ENCODE results near the gene NOC3L.

NOC3L gene

GRCh38 chr10:94409021-94409657 lies 46.4 kb upstream of the NOC3L start:
- Histone ChIP-seq H3K4me2 (ENCODE audit: low read length) (no peak overlapping the region), H4K20me1 (ENCODE audit: control insufficient read depth, insufficient read depth, low read depth, low read length) (no peaks in the 10 kb centered on the region), H3K9me3 (ENCODE audit: control insufficient read depth, insufficient read depth, low read length) (no peaks in the 10 kb centered on the region), H3K27ac (ENCODE audit: low read depth, low read length) (no peak overlapping the region), H3K36me3 (ENCODE audit: control insufficient read depth, low read length) (no peaks in the 10 kb centered on the region), H3K4me3 (ENCODE audit: low read length) (no peak overlapping the region), H3K4me1 (ENCODE audit: control insufficient read depth, low read length) (peaks cover 8% of the 10 kb centered on the region), H3F3A (ENCODE audit: control insufficient read depth, insufficient read depth) (peaks cover 4% of the 10 kb centered on the region; the same call in 1 of the 2 replicates), H3K79me2 (ENCODE audit: control insufficient read depth, low read length) (peaks cover 63% of the 10 kb centered on the region), H3K27me3 (ENCODE audit: control insufficient read depth, low read length) (peaks cover 8% of the 10 kb centered on the region; the same call in 1 of the 2 replicates), H3K9me2 (replicated peaks; ENCODE audit: control insufficient read depth, low read length) (no peaks in the 10 kb centered on the region)
- no peak for TF ChIP-seq EZH2phosphoT487 (IDR thresholded peaks at IDR 0.05; ENCODE audit: borderline replicate concordance, low read length)
- TF ChIP-seq, protein P1, sequence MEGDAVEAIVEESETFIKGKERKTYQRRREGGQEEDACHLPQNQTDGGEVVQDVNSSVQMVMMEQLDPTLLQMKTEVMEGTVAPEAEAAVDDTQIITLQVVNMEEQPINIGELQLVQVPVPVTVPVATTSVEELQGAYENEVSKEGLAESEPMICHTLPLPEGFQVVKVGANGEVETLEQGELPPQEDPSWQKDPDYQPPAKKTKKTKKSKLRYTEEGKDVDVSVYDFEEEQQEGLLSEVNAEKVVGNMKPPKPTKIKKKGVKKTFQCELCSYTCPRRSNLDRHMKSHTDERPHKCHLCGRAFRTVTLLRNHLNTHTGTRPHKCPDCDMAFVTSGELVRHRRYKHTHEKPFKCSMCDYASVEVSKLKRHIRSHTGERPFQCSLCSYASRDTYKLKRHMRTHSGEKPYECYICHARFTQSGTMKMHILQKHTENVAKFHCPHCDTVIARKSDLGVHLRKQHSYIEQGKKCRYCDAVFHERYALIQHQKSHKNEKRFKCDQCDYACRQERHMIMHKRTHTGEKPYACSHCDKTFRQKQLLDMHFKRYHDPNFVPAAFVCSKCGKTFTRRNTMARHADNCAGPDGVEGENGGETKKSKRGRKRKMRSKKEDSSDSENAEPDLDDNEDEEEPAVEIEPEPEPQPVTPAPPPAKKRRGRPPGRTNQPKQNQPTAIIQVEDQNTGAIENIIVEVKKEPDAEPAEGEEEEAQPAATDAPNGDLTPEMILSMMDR (IDR thresholded peaks at IDR 0.05; ENCODE audit: low read depth, low read length, poor library complexity, severe bottlenecking) = no peak

DNA sequence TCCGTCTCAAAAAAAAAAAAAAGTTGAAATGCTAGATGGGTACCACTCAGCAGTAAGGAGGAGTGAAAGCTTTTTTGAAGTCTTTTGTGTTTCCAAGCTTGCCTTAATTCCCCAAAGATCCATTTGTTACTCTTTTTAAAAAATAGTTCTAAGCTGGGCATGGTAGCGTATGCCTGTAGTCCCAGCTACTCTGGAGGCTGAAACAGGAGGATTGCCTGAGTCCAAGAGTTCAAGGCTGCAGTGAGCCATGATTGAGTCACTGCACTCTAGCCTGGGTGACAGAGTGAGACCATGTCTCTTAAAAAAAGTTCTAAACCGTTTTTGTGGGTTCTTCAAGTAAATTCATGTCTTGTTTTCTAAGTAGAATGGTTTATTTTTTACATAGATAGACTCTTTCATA lies 44.9 kb upstream of the NOC3L start:
- no peaks in the 10 kb centered on the region for H3K9me2 ChIP-seq (replicated peaks; ENCODE audit: control insufficient read depth, low read length)
- H3K27ac ChIP-seq (ENCODE audit: low read depth, low read length) = no peak overlapping the region
- no peak overlapping the region for H3K4me3 ChIP-seq (ENCODE audit: low read length)
- H3K4me2 ChIP-seq (ENCODE audit: low read length) = no peak overlapping the region
- H3K4me1 ChIP-seq (ENCODE audit: control insufficient read depth, low read length) = peaks cover 8% of the 10 kb centered on the region
- H3K9me3 ChIP-seq (ENCODE audit: control insufficient read depth, insufficient read depth, low read length) = no peaks in the 10 kb centered on the region
- no peaks in the 10 kb centered on the region for H3K36me3 ChIP-seq (ENCODE audit: control insufficient read depth, low read length)
- no peaks in the 10 kb centered on the region for H4K20me1 ChIP-seq (ENCODE audit: control insufficient read depth, insufficient read depth, low read depth, low read length)
- no peak for TF ChIP-seq EZH2phosphoT487 (IDR thresholded peaks at IDR 0.05; ENCODE audit: borderline replicate concordance, low read length)
- TF ChIP-seq, protein P1 (IDR thresholded peaks at IDR 0.05; ENCODE audit: low read depth, low read length, poor library complexity, severe bottlenecking) = no peak
- peaks cover 4% of the 10 kb centered on the region; the same call in 1 of the 2 replicates for H3F3A ChIP-seq (ENCODE audit: control insufficient read depth, insufficient read depth)
- peaks cover 61% of the 10 kb centered on the region for H3K79me2 ChIP-seq (ENCODE audit: control insufficient read depth, low read length)
- peaks cover 13% of the 10 kb centered on the region for H3K27me3 ChIP-seq (ENCODE audit: control insufficient read depth, low read length)

DNA sequence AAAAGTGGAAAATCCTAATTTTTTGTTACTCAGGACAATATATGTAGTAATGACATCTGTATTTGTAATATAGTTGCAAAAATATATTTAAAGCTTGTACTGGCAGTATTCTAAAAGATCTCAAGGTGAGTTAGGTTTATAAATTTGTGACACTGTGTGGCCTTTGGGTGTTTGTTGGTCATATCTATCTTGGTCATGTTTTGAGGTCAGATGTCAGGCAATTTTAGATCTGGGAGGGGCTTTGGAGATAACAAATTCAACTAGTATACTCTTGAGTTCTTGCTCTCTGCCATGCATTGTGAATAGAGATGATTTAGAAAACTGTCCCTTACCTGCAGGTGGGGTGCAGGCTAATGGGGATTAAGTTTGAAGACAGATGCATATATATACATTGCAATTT lies 42.7 kb upstream of the NOC3L start:
- TF ChIP-seq, protein P1 (IDR thresholded peaks at IDR 0.05; ENCODE audit: low read depth, low read length, poor library complexity, severe bottlenecking) = no peak
- peaks cover 11% of the 10 kb centered on the region for H3K4me1 ChIP-seq (ENCODE audit: control insufficient read depth, low read length)
- H3K9me2 ChIP-seq (replicated peaks; ENCODE audit: control insufficient read depth, low read length) = no peaks in the 10 kb centered on the region
- H3K36me3 ChIP-seq (ENCODE audit: control insufficient read depth, low read length) = no peaks in the 10 kb centered on the region
- H3K27me3 ChIP-seq (ENCODE audit: control insufficient read depth, low read length) = peaks cover 18% of the 10 kb centered on the region
- no peak overlapping the region for H3K27ac ChIP-seq (ENCODE audit: low read depth, low read length)
- no peaks in the 10 kb centered on the region for H3K9me3 ChIP-seq (ENCODE audit: control insufficient read depth, insufficient read depth, low read length)
- H3F3A ChIP-seq (ENCODE audit: control insufficient read depth, insufficient read depth) = peaks cover 4% of the 10 kb centered on the region; the same call in 1 of the 2 replicates
- H3K4me3 ChIP-seq (ENCODE audit: low read length) = no peak overlapping the region
- no peaks in the 10 kb centered on the region for H4K20me1 ChIP-seq (ENCODE audit: control insufficient read depth, insufficient read depth, low read depth, low read length)
- no peak overlapping the region for H3K4me2 ChIP-seq (ENCODE audit: low read length)
- peaks cover 46% of the 10 kb centered on the region for H3K79me2 ChIP-seq (ENCODE audit: control insufficient read depth, low read length)
